Common myeloid progenitor, CD34-positive (primary cell): ENCODE results near the gene NUP42.
"Not testable (repeated sequence)": the region's sequence is repeated elsewhere in the genome, so short reads cannot be mapped to it uniquely, and the experiment has no call there.

Source experiments
- CTCF ChIA-PET: fragments of 350-600 bp; sonication (Branson Sonifier 250); formaldehyde crosslinking; loops from one replicate; lab custom pipeline; 2021; ENCODE audit warnings: antibody characterized with exemption; lab: Charles Lee
- POLR2A ChIA-PET: fragments of 350-600 bp; sonication (Branson Sonifier 250); formaldehyde crosslinking; loops from one replicate; lab custom pipeline; 2021; ENCODE audit warnings: antibody characterized with exemption; lab: Charles Lee
- DNase-seq, 3 donors: peaks; one replicate each; pipeline versions ENCODE4 v3.0.0 to v3.0.0-alpha.2; 2013
- H3K27ac ChIP-seq, 2 experiments: 1 replicate in 1 of 2; 2 replicates in 1 of 2; pipeline ENCODE4 v1.7.0; 2013; ENCODE audit warnings: inconsistent platforms in 2 of 2, low read length in 2 of 2, mild to moderate bottlenecking in 2 of 2, low read depth in 1 of 2, moderate library complexity in 1 of 2; ENCODE audit not compliant: severe bottlenecking in 2 of 2, insufficient read depth in 1 of 2, poor library complexity in 1 of 2
- H3K27me3 ChIP-seq, 5 experiments: replicated peaks in 2 of 5; 1 replicate in 3 of 5; 2 replicates in 2 of 5; pipeline versions ENCODE4 v1.6.1 to v1.7.0; 2013; ENCODE audit warnings: low read length in 4 of 5, mild to moderate bottlenecking in 2 of 5, moderate library complexity in 2 of 5, inconsistent platforms in 1 of 5; ENCODE audit not compliant: insufficient read depth in 5 of 5, control insufficient read depth in 4 of 5
- H3K36me3 ChIP-seq, 4 experiments: 1 replicate in 2 of 4; 2 replicates in 2 of 4; pipeline versions ENCODE4 v1.6.1 to v1.7.0; 2013; ENCODE audit warnings: low read length in 3 of 4, control low read depth in 1 of 4, mild to moderate bottlenecking in 1 of 4; ENCODE audit not compliant: control insufficient read depth in 4 of 4, insufficient read depth in 4 of 4
- H3K4me1 ChIP-seq, 4 experiments: 1 replicate in 3 of 4; 2 replicates in 1 of 4; pipeline versions ENCODE4 v1.6.1 to v1.7.1; 2013; ENCODE audit warnings: low read length in 3 of 4, mild to moderate bottlenecking in 3 of 4, control low read depth in 1 of 4, inconsistent platforms in 1 of 4, moderate library complexity in 1 of 4; ENCODE audit not compliant: control insufficient read depth in 4 of 4, insufficient read depth in 4 of 4; ENCODE audit errors: control extremely low read depth in 1 of 4
- H3K4me3 ChIP-seq, 7 experiments: 1 replicate in 4 of 7; 2 replicates in 3 of 7; pipeline versions ENCODE4 v1.5.1 to v1.7.0; 2013; ENCODE audit warnings: mild to moderate bottlenecking in 7 of 7, low read length in 6 of 7, moderate library complexity in 6 of 7, inconsistent platforms in 2 of 7, low read depth in 2 of 7, control low read depth in 1 of 7; ENCODE audit not compliant: insufficient read depth in 4 of 7, control insufficient read depth in 1 of 7; ENCODE audit errors: extremely low read depth in 1 of 7
- H3K9me3 ChIP-seq, 5 experiments: 1 replicate in 4 of 5; 2 replicates in 1 of 5; pipeline versions ENCODE4 v1.6.1 to v1.7.1; 2013; ENCODE audit warnings: low read length in 4 of 5, mild to moderate bottlenecking in 2 of 5, inconsistent platforms in 1 of 5, low read depth in 1 of 5, moderate library complexity in 1 of 5; ENCODE audit not compliant: control insufficient read depth in 4 of 5, insufficient read depth in 2 of 5; ENCODE audit errors: control extremely low read depth in 1 of 5
- WGBS: methylation state at CpG from one replicate; pipeline ENCODE4 v1.1.5; 2013; ENCODE audit not compliant: insufficient coverage; 5-methylcytosine and 5-hydroxymethylcytosine counted together

Gene NUP42

DNA sequence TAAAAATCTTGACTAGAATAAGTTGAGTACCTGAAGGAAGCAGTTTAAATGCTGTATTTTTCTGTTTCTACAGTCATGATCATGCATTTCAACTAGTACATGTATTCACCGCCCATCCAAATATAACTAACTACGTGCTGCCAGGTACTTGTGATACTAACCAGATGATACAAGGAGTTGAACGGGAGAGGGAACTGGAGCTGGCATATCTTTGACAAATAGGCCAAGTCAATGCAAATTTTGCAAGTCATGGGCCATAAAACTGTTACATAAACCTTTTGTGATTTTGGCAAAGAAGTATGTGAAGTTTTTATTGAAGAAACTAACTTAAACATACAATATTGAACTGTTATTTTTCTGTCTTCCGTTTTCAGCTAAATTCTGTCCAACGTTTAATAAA is 14.5 kb downstream of the NUP42 start:
- peaks cover 0 to 6% (median 1%) of the 10 kb centered on the region in 4 experiments for H3K4me1 ChIP-seq
- H3K36me3 ChIP-seq = peaks cover 9 to 47% (median 33%) of the 10 kb centered on the region in 4 experiments
- peak overlapping the region in 1 of 2 experiments; percentile 22 for H3K27ac ChIP-seq
- peak in 2 of 3 donors; percentile 47 to 64 for DNase-seq
- peak overlapping the region in 1 of 7 experiments; percentile 7 for H3K4me3 ChIP-seq
- WGBS = 8% methylated on average over 2 of the region's 5 CpGs
- ChIA-PET POLR2A (no interaction called here), CTCF (interaction anchor here (1.0 to 1.6 kb wide), 2 partner anchors 8 to 12 kb away, joined by 3 read pairs; no protein-coding TSS in a partner anchor)
- no peaks in the 10 kb centered on the region for H3K27me3 ChIP-seq
- no peaks in the 10 kb centered on the region for H3K9me3 ChIP-seq

DNA sequence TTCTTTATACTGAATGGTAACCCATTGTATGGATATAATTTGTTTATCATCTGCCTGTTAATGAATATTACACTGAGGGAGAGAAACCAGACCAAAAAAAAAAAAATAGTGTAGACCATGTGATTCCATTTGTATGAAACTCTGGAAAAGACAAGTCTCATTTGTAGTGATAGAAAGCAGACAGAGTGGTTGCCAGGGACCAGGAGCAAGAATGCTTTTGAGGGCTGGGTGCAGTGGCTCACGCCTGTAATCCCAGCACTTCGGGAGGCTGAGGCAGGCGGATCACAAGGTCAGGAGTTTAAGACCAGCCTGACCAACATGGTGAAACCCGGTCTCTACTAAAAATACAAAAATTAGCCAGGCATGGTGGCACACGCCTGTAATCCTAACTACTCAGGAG is 15.9 kb downstream of the NUP42 start:
- H3K27me3 ChIP-seq, POLR2A ChIA-PET, H3K4me3 ChIP-seq, DNase-seq, CTCF ChIA-PET, H3K27ac ChIP-seq, H3K9me3 ChIP-seq, H3K4me1 ChIP-seq: not testable (repeated sequence)
- 100% methylated on average over 3 of the region's 5 CpGs for WGBS
- H3K36me3 ChIP-seq = peaks cover 9 to 41% (median 26%) of the 10 kb centered on the region in 4 experiments

DNA sequence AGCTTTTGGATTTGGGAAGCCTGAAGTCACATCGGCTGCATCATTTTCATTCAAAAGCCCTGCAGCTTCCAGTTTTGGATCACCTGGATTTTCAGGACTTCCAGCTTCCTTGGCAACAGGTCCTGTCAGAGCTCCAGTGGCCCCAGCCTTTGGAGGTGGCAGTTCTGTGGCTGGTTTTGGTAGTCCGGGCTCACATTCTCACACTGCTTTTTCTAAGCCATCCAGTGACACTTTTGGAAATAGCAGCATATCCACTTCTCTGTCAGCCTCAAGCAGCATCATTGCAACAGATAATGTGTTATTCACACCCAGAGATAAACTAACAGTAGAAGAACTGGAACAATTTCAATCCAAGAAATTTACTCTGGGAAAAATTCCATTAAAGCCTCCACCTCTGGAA is 18.5 kb downstream of the NUP42 start:
- Histone ChIP-seq H3K27me3 (peaks cover 0 to 4% (median 0%) of the 10 kb centered on the region in 5 experiments), H3K27ac (no peak overlapping the region), H3K4me3 (no peak overlapping the region), H3K9me3 (no peaks in the 10 kb centered on the region), H3K36me3 (peaks cover 9 to 37% (median 19%) of the 10 kb centered on the region in 4 experiments), H3K4me1 (peaks cover 0 to 6% (median 2%) of the 10 kb centered on the region in 4 experiments)
- ChIA-PET CTCF (interaction anchor here (1.9 kb wide), 1 partner anchor 9 kb away, joined by 8 read pairs; no protein-coding TSS in a partner anchor), POLR2A (no interaction called here)
- no peak for DNase-seq
- WGBS = 95% methylated on average over 2 of the region's 2 CpGs

DNA sequence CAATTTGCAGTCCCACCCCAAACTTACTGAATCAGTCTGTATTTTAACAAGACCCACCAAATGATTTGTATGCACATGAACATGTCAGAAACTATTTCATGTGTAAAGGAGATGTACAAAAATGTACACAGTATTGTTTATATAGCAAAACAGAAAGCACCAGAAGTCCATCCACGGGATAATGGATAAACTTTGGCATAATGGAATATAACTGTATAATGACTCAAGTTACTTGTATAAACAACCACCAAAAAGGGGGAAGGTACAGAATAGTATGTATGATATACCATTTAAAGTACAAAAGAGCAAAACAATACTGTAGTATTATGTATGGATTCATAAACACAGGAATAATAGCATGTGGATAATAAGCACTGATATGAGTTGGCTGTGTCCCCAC is 22.4 kb downstream of the NUP42 start:
- DNase-seq = no peak
- Histone ChIP-seq H3K9me3 (no peaks in the 10 kb centered on the region), H3K27ac (no peak overlapping the region), H3K36me3 (peaks cover 3 to 24% (median 12%) of the 10 kb centered on the region in 4 experiments), H3K4me1 (peaks cover 0 to 8% (median 4%) of the 10 kb centered on the region in 4 experiments), H3K4me3 (no peak overlapping the region), H3K27me3 (peaks cover 3 to 22% (median 5%) of the 10 kb centered on the region in 5 experiments)
- WGBS = no CpG with 5 or more reads among the region's 1 CpG
- POLR2A ChIA-PET = no interaction called here
- CTCF ChIA-PET = interaction anchor here (0.6 to 1.0 kb wide), 3 partner anchors 7 to 15 kb away, joined by 3 read pairs; no protein-coding TSS in a partner anchor

DNA sequence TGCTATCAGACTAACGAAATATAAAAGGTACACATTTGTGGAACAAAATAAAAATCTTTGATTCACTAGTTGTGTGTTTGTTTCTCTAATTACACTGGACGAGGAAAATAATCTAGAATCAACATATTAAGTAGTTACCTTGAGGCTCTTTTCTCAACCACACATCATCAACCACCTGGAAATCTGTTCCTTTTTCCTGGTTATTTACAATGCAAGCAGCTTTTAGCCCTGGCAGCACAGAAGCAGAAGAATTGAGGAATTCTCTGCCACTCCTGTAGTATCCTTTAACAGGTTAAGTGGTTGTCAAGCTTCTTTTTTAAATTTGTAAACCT is 23.7 kb downstream of the NUP42 start:
- no peaks in the 10 kb centered on the region for H3K9me3 ChIP-seq
- ChIA-PET POLR2A (no interaction called here), CTCF (interaction anchor here (1.4 to 1.5 kb wide), 3 partner anchors 10 to 106 kb away, joined by 4 to 6 read pairs (median 5); no protein-coding TSS in a partner anchor)
- WGBS = no CpG with 5 or more reads among the region's 2 CpGs
- peaks cover 0 to 8% (median 4%) of the 10 kb centered on the region in 4 experiments for H3K4me1 ChIP-seq
- H3K27ac ChIP-seq = peak overlapping the region in 1 of 2 experiments; percentile 46
- H3K36me3 ChIP-seq = peaks cover 0 to 11% (median 2%) of the 10 kb centered on the region in 4 experiments
- peaks cover 3 to 22% (median 5%) of the 10 kb centered on the region in 5 experiments for H3K27me3 ChIP-seq
- DNase-seq = no peak
- H3K4me3 ChIP-seq = peak overlapping the region in 5 of 7 experiments; percentile 37 to 63 (median 51)

DNA sequence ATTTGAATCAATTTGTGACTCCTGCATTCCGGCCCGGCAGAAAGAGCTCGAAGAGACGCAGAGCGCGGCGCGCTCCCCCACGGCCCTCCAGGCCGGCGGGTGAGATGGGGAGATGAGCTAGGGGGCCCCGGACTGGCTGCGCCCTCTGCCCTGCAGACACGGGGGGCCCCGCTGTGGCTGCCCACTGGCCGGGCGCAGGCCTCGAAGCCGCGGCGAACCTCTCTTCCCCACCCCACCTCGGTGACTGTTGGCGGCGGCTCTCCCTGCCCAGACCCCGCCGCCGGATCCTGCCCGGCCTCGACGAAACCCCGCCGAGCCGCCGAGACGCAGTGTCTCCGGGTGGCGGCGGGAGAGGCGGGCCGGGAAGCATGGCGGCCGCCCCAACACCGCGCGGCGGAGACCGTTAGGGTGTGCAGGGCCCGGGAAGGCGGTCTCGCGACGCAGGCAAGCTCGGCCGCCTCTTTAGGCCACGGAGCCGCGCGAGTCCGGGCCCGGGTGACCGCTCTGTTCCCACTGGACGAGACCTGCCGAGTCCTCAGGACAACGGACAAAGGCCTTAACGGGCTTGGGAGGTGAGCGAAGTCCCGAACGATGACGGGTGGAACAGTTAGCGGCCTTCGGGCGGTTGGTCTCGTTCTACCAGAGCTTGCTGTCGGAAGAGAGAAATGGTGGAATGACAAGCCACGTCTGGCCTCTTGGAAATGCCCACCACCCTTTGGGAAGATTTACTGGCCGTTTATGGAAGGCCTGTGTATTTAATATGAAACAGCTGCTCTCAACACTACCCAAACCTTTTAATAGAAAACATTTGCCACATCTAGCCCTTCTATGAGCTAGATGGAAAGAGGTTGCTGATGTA is 24.3 kb downstream of the NUP42 start:
- H3K36me3 ChIP-seq = peaks cover 0 to 5% (median 2%) of the 10 kb centered on the region in 4 experiments
- POLR2A ChIA-PET = no interaction called here
- peak overlapping the region in 1 of 2 experiments; percentile 46 for H3K27ac ChIP-seq
- H3K27me3 ChIP-seq = peaks cover 3 to 24% (median 5%) of the 10 kb centered on the region in 5 experiments
- 36% methylated on average over 68 of the region's 76 CpGs for WGBS
- DNase-seq = peak in 2 of 3 donors; percentile 44 to 50
- no peaks in the 10 kb centered on the region for H3K9me3 ChIP-seq
- CTCF ChIA-PET = interaction anchor here (0.8 to 1.5 kb wide), 4 partner anchors 9 to 107 kb away, joined by 3 to 6 read pairs (median 4); no protein-coding TSS in a partner anchor
- peaks cover 0 to 8% (median 4%) of the 10 kb centered on the region in 4 experiments for H3K4me1 ChIP-seq
- peak overlapping the region in 5 of 7 experiments; percentile 37 to 63 (median 51) for H3K4me3 ChIP-seq
